CD14-positive monocyte (primary cell): ENCODE data around the gene SLC39A7. TPM values are rescaled to one million over a fixed set of nuclear protein-coding genes. Genes with fewer than 3 reads are reported as not detected.

ENCODE experiments used
- DNase-seq, 3 donors: peaks; one replicate each; pipeline ENCODE4 v3.0.0-alpha.2; 2011 to 2022
- H2AFZ ChIP-seq: 2 replicates; pipeline ENCODE4 v1.6.0; 2012; ENCODE audit warnings: mild to moderate bottlenecking, low read depth, low read length, inconsistent platforms; ENCODE audit not compliant: insufficient read depth, poor library complexity, severe bottlenecking
- H3K27ac ChIP-seq, 2 donors: 1 replicate in 1 of 2; 2 replicates in 1 of 2; pipeline ENCODE4 v1.5.1; 2012 to 2013; ENCODE audit warnings: low read length in 2 of 2, control low read depth in 1 of 2, inconsistent platforms in 1 of 2, low read depth in 1 of 2, mild to moderate bottlenecking in 1 of 2
- H3K27me3 ChIP-seq, 2 donors: one replicate each; pipeline versions ENCODE4 v1.6.0 to v1.6.1; 2011 to 2013; ENCODE audit warnings: low read length in 2 of 2; ENCODE audit not compliant: control insufficient read depth in 2 of 2, insufficient read depth in 2 of 2
- H3K36me3 ChIP-seq, 2 donors: replicated peaks in 1 of 2; 1 replicate in 1 of 2; 2 replicates in 1 of 2; pipeline versions ENCODE4 v1.5.1 to v1.6.1; 2012 to 2013; ENCODE audit warnings: low read length in 2 of 2, control low read depth in 1 of 2, inconsistent platforms in 1 of 2, mild to moderate bottlenecking in 1 of 2; ENCODE audit not compliant: insufficient read depth in 2 of 2, control insufficient read depth in 1 of 2
- H3K4me1 ChIP-seq, 2 donors: 1 replicate in 1 of 2; 2 replicates in 1 of 2; pipeline versions ENCODE4 v1.5.1 to v1.6.1; 2012 to 2013; ENCODE audit warnings: low read length in 2 of 2, control low read depth in 1 of 2, inconsistent platforms in 1 of 2, mild to moderate bottlenecking in 1 of 2, moderate library complexity in 1 of 2; ENCODE audit not compliant: insufficient read depth in 2 of 2, control insufficient read depth in 1 of 2
- H3K4me2 ChIP-seq: replicated peaks from 2 replicates; pipeline ENCODE3; 2012; ENCODE audit warnings: low read length, moderate library complexity, mild to moderate bottlenecking; ENCODE audit not compliant: poor library complexity, severe bottlenecking; ENCODE audit errors: extremely low read depth
- H3K4me3 ChIP-seq, 3 experiments: fragments of 200-600 bp in 1 of 3; sonication (generic) in 1 of 3; replicated peaks in 1 of 3; 1 replicate in 2 of 3; 2 replicates in 1 of 3; pipeline ENCODE4 v1.5.1; 2011 to 2013; ENCODE audit warnings: low read length in 3 of 3, mild to moderate bottlenecking in 3 of 3, control low read depth in 2 of 3, low read depth in 2 of 3, inconsistent platforms in 1 of 3, moderate library complexity in 1 of 3
- H3K79me2 ChIP-seq: 2 replicates; pipeline ENCODE4 v1.6.0; 2012; ENCODE audit warnings: mild to moderate bottlenecking, control low read depth, inconsistent platforms, low read length, moderate library complexity; ENCODE audit not compliant: insufficient read depth
- H3K9ac ChIP-seq: 2 replicates; pipeline ENCODE4 v1.6.0; 2017; ENCODE audit warnings: low read length, mild to moderate bottlenecking; ENCODE audit not compliant: insufficient read depth, poor library complexity, severe bottlenecking
- H3K9me3 ChIP-seq, 2 donors: replicated peaks in 1 of 2; 1 replicate in 1 of 2; 2 replicates in 1 of 2; pipeline versions ENCODE4 v1.5.1 to v1.6.1; 2012 to 2013; ENCODE audit warnings: low read length in 2 of 2, control low read depth in 1 of 2; ENCODE audit not compliant: control insufficient read depth in 1 of 2, insufficient read depth in 1 of 2
- H4K20me1 ChIP-seq: 2 replicates; pipeline ENCODE4 v1.6.0; 2012; ENCODE audit warnings: mild to moderate bottlenecking, low read length, control low read depth, moderate library complexity; ENCODE audit not compliant: insufficient read depth
- H3K27ac Mint-ChIP-seq, 7 donors: one replicate each; pipeline ENCODE4 v1.8.0; 2020; ENCODE audit warnings: mild to moderate bottlenecking in 7 of 7, mixed read lengths in 7 of 7, moderate library complexity in 6 of 7, inconsistent platforms in 2 of 7
- H3K27me3 Mint-ChIP-seq, 3 donors: one replicate each; pipeline ENCODE4 v1.8.0; 2021 to 2022; ENCODE audit warnings: low read depth in 3 of 3, mild to moderate bottlenecking in 3 of 3, mixed read lengths in 3 of 3, moderate library complexity in 3 of 3, inconsistent platforms in 1 of 3
- H3K36me3 Mint-ChIP-seq, 2 donors: one replicate each; pipeline ENCODE4 v1.8.0; 2020; ENCODE audit warnings: mixed read lengths in 2 of 2, inconsistent platforms in 1 of 2, mild to moderate bottlenecking in 1 of 2
- H3K4me1 Mint-ChIP-seq: one replicate; pipeline ENCODE4 v1.8.0; 2020; ENCODE audit warnings: mild to moderate bottlenecking, mixed read lengths
- H3K4me3 Mint-ChIP-seq, 2 donors: one replicate each; pipeline ENCODE4 v1.8.0; 2020; ENCODE audit warnings: mild to moderate bottlenecking in 2 of 2, mixed read lengths in 2 of 2, moderate library complexity in 1 of 2
- H3K9me3 Mint-ChIP-seq, 7 donors: one replicate each; pipeline ENCODE4 v1.8.0; 2020 to 2022; ENCODE audit warnings: mixed read lengths in 7 of 7, mild to moderate bottlenecking in 6 of 7, moderate library complexity in 6 of 7, inconsistent platforms in 2 of 7
- CTCF ChIP-seq: fragments of 200-600 bp; IDR thresholded peaks from one replicate; pipeline ENCODE4 v1.8.0; 2022; ENCODE audit warnings: antibody characterized with exemption, mild to moderate bottlenecking
- WGBS: methylation state at CpG from one replicate; pipeline ENCODE4 v1.1.5; 2013; ENCODE audit warnings: missing lambda C conversion rate; ENCODE audit not compliant: insufficient coverage; 5-methylcytosine and 5-hydroxymethylcytosine counted together
- intact Hi-C, 2 donors: fragments of 100-400 bp; cut with micrococcal nuclease; formaldehyde crosslinking; loops; one replicate each; pipeline versions ENCODE4 v1.15.0 to v1.15.1; 2023
- polyA plus RNA-seq, 3 donors: library from polyadenylated mRNA; depleted of rRNA in 1 of 3; unstranded in 2 of 3; stranded (reverse) in 1 of 3; fragments of 300-500 nt in 2 of 3; fragments of >200 nt in 1 of 3; fragmentation: Illumina TruSeq in 2 of 3; gene quantifications; 1 replicate in 2 of 3; 2 replicates in 1 of 3; pipeline ENCODE4 v1.2.3, GENCODE V29; 2012 to 2021

The SLC39A7 gene
- polyA plus RNA-seq, 3 donors: 14.5 to 32.7 (median 17.7) TPM

GRCh38 chr6:33189164-33189563 is 11.5 kb upstream of the SLC39A7 start:
- Histone ChIP-seq H3K27ac (no peak overlapping the region), H3K9ac (no peak overlapping the region), H3K79me2 (no peaks in the 10 kb centered on the region), H3K36me3 (peaks cover 3 to 7% of the 10 kb centered on the region in 2 donors), H3K4me3 (no peak overlapping the region), H3K4me1 (peaks cover 10 to 12% of the 10 kb centered on the region in 2 donors), H3K27me3 (peaks cover 23 to 58% of the 10 kb centered on the region in 2 donors), H4K20me1 (peaks cover 9% of the 10 kb centered on the region), H2AFZ (no peak overlapping the region), H3K9me3 (peaks cover 0 to 2% of the 10 kb centered on the region in 2 donors), H3K4me2 (no peak overlapping the region)
- Mint-ChIP-seq H3K4me1 (peaks cover 18% of the 10 kb centered on the region), H3K36me3 (peaks cover 5 to 8% of the 10 kb centered on the region in 2 donors), H3K27ac (no peak overlapping the region), H3K9me3 (peaks cover 2 to 13% (median 6%) of the 10 kb centered on the region in 7 donors), H3K4me3 (no peak overlapping the region), H3K27me3 (peaks cover 50 to 74% (median 55%) of the 10 kb centered on the region in 3 donors)
- DNase-seq: no peak
- no peak for TF ChIP-seq CTCF
- intact Hi-C loops: no loop called here
- 90% methylated on average over 8 of the region's 8 CpGs for WGBS

GRCh38 chr6:33189625-33190448 is 10.8 kb upstream of the SLC39A7 start:
- H2AFZ ChIP-seq: no peak overlapping the region
- H3K4me3 ChIP-seq: no peak overlapping the region
- DNase-seq: no peak
- no peak overlapping the region for H3K27ac ChIP-seq
- 80% methylated on average over 3 of the region's 7 CpGs for WGBS
- peaks cover 0 to 13% (median 4%) of the 10 kb centered on the region in 7 donors for H3K9me3 Mint-ChIP-seq
- H3K4me3 Mint-ChIP-seq: peak overlapping the region in 1 of 2 donors; percentile 64
- intact Hi-C loops: loop anchor here in 1 of 2 donors (10.0 kb wide), 1 partner anchor 55 kb away; no protein-coding TSS in a partner anchor
- H3K27ac Mint-ChIP-seq: no peak overlapping the region
- no peaks in the 10 kb centered on the region for H3K9me3 ChIP-seq
- no peak overlapping the region for H3K4me2 ChIP-seq
- peaks cover 12 to 15% of the 10 kb centered on the region in 2 donors for H3K36me3 Mint-ChIP-seq
- H3K9ac ChIP-seq: no peak overlapping the region
- H3K4me1 ChIP-seq: peaks cover 10 to 12% of the 10 kb centered on the region in 2 donors
- peaks cover 19% of the 10 kb centered on the region for H3K4me1 Mint-ChIP-seq
- peaks cover 10 to 14% of the 10 kb centered on the region in 2 donors for H3K36me3 ChIP-seq
- H4K20me1 ChIP-seq: peaks cover 16% of the 10 kb centered on the region
- H3K27me3 Mint-ChIP-seq: peaks cover 48 to 73% (median 55%) of the 10 kb centered on the region in 3 donors
- H3K79me2 ChIP-seq: no peaks in the 10 kb centered on the region
- H3K27me3 ChIP-seq: peaks cover 23 to 58% of the 10 kb centered on the region in 2 donors
- no peak for TF ChIP-seq CTCF
